Hepatocyte (in vitro differentiated cells): ENCODE data around the gene AGAP3. TPM values are rescaled to one million over a fixed set of nuclear protein-coding genes. Genes with fewer than 3 reads are reported as not detected.

Source experiments
- DNase-seq: peaks from one replicate; pipeline ENCODE4 v3.0.0-alpha.2; 2016; ENCODE audit warnings: low spot score
- H2AFZ ChIP-seq: fragments of 200-600 bp; sonication (generic); 2 replicates; pipeline ENCODE4 v1.6.0; 2016; ENCODE audit warnings: antibody characterized with exemption, mild to moderate bottlenecking
- H3K27ac ChIP-seq: fragments of 200-600 bp; sonication (generic); 2 replicates; pipeline ENCODE4 v1.5.1; 2016; ENCODE audit warnings: mild to moderate bottlenecking
- H3K27me3 ChIP-seq: fragments of 200-600 bp; sonication (generic); 2 replicates; pipeline ENCODE4 v1.6.1; 2016
- H3K36me3 ChIP-seq: fragments of 200-600 bp; sonication (generic); replicated peaks from 2 replicates; pipeline ENCODE4 v1.5.1; 2016; ENCODE audit warnings: low read depth; ENCODE audit not compliant: insufficient read depth
- H3K4me1 ChIP-seq: fragments of 200-600 bp; sonication (generic); 2 replicates; pipeline ENCODE4 v1.5.1; 2016; ENCODE audit warnings: mild to moderate bottlenecking, moderate library complexity; ENCODE audit not compliant: insufficient read depth
- H3K4me2 ChIP-seq: fragments of 200-600 bp; sonication (generic); 2 replicates; pipeline ENCODE4 v1.6.0; 2016
- H3K4me3 ChIP-seq: fragments of 200-600 bp; sonication (generic); 2 replicates; pipeline ENCODE4 v1.5.1; 2016; ENCODE audit warnings: mild to moderate bottlenecking
- H3K79me2 ChIP-seq: fragments of 200-600 bp; sonication (generic); 2 replicates; pipeline ENCODE4 v1.6.0; 2017; ENCODE audit warnings: mild to moderate bottlenecking
- H3K9me2 ChIP-seq: fragments of 200-600 bp; sonication (generic); replicated peaks from 2 replicates; pipeline ENCODE4 v1.6.0; 2017; ENCODE audit warnings: mild to moderate bottlenecking; ENCODE audit not compliant: insufficient read depth
- H3K9me3 ChIP-seq: fragments of 200-600 bp; sonication (generic); 2 replicates; pipeline ENCODE4 v1.5.1; 2016; ENCODE audit warnings: low read depth, mild to moderate bottlenecking
- H4K20me1 ChIP-seq: fragments of 200-600 bp; sonication (generic); 2 replicates; pipeline ENCODE4 v1.6.0; 2016; ENCODE audit warnings: mild to moderate bottlenecking; ENCODE audit not compliant: insufficient read depth, poor library complexity, severe bottlenecking
- CTCF ChIP-seq: fragments of 200-600 bp; sonication (generic); IDR thresholded peaks from 2 replicates; pipeline ENCODE4 v1.5.1; 2016; ENCODE audit warnings: antibody characterized with exemption, mild to moderate bottlenecking; ENCODE audit not compliant: poor library complexity
- EZH2 ChIP-seq: fragments of 200-600 bp; sonication (generic); IDR thresholded peaks from 2 replicates; pipeline ENCODE4 v1.6.1; 2016; ENCODE audit warnings: antibody characterized with exemption, mild to moderate bottlenecking, borderline replicate concordance
- EZH2phosphoT487 ChIP-seq: fragments of 200-600 bp; sonication (generic); IDR thresholded peaks from one replicate; pipeline ENCODE4 v1.6.1; 2018; ENCODE audit warnings: antibody characterized with exemption, mild to moderate bottlenecking, low read depth, moderate library complexity; ENCODE audit not compliant: unreplicated experiment, severe bottlenecking
- WGBS: methylation state at CpG from one replicate; pipeline ENCODE4 v1.1.6; 2016; ENCODE audit warnings: low lambda C conversion rate; ENCODE audit errors: missing lambda C conversion rate; 5-methylcytosine and 5-hydroxymethylcytosine counted together
- polyA plus RNA-seq: library from polyadenylated mRNA; unstranded; fragments of >200 nt; fragmentation: Nextera tagmentation; extraction: Ambion mirVana; gene quantifications from 2 replicates; pipeline ENCODE4 v1.2.1, GENCODE V29; 2016
- total RNA-seq: library from RNA; depleted of rRNA; stranded (reverse); fragments of >200 nt; gene quantifications from 2 replicates; pipeline ENCODE4 v1.2.3, GENCODE V29; 2014

The AGAP3 gene
- total and polyA plus RNA-seq, 2 experiments from 2014 or later, result 44.0 to 56.7 TPM

GRCh38 chr7:151141311-151141854 lies 55.1 kb downstream of the AGAP3 start:
- H3K36me3 ChIP-seq, result no peaks in the 10 kb centered on the region
- 77% methylated on average over 9 of the region's 9 CpGs for WGBS
- no peaks in the 10 kb centered on the region for H3K79me2 ChIP-seq
- H3K4me3 ChIP-seq, result no peak overlapping the region
- no peaks in the 10 kb centered on the region for H3K27me3 ChIP-seq
- DNase-seq, result no peak
- no peaks in the 10 kb centered on the region for H4K20me1 ChIP-seq
- H3K4me2 ChIP-seq, result no peak overlapping the region
- no peak overlapping the region for H3K27ac ChIP-seq
- H3K9me2 ChIP-seq, result no peaks in the 10 kb centered on the region
- H2AFZ ChIP-seq, result no peak overlapping the region
- H3K4me1 ChIP-seq, result no peaks in the 10 kb centered on the region
- H3K9me3 ChIP-seq, result no peaks in the 10 kb centered on the region
- TF ChIP-seq CTCF (no peak), EZH2 (no peak), EZH2phosphoT487 (no peak)

GRCh38 chr7:151141855-151142685 lies 55.8 kb downstream of the AGAP3 start:
- Histone ChIP-seq H3K36me3 (no peaks in the 10 kb centered on the region), H4K20me1 (no peaks in the 10 kb centered on the region), H3K9me3 (no peaks in the 10 kb centered on the region), H3K4me3 (no peak overlapping the region), H3K27ac (no peak overlapping the region), H3K4me2 (no peak overlapping the region), H2AFZ (no peak overlapping the region), H3K79me2 (no peaks in the 10 kb centered on the region), H3K27me3 (no peaks in the 10 kb centered on the region), H3K9me2 (no peaks in the 10 kb centered on the region), H3K4me1 (no peaks in the 10 kb centered on the region)
- no peak for DNase-seq
- TF ChIP-seq EZH2 (no peak), CTCF (no peak), EZH2phosphoT487 (no peak)
- 95% methylated on average over 24 of the region's 31 CpGs for whole genome bisulfite sequencing

GRCh38 chr7:151142686-151143040 lies 56.4 kb downstream of the AGAP3 start:
- no peaks in the 10 kb centered on the region for H3K79me2 ChIP-seq
- H3K4me3 ChIP-seq, result no peak overlapping the region
- DNase-seq, result no peak
- WGBS, result 70% methylated on average over 9 of the region's 10 CpGs
- TF ChIP-seq CTCF (no peak), EZH2 (no peak), EZH2phosphoT487 (no peak)
- no peak overlapping the region for H3K4me2 ChIP-seq
- no peaks in the 10 kb centered on the region for H4K20me1 ChIP-seq
- no peaks in the 10 kb centered on the region for H3K36me3 ChIP-seq
- no peak overlapping the region for H3K27ac ChIP-seq
- no peaks in the 10 kb centered on the region for H3K9me3 ChIP-seq
- no peak overlapping the region for H2AFZ ChIP-seq
- no peaks in the 10 kb centered on the region for H3K4me1 ChIP-seq
- H3K27me3 ChIP-seq, result no peaks in the 10 kb centered on the region
- no peaks in the 10 kb centered on the region for H3K9me2 ChIP-seq
